DMS53 treated with DMSO at 0.1 percent for 48 hours (cell line): Measurements from ENCODE around the gene GRHL3.

Experiments
- DNase-seq: peaks from one replicate; lab custom pipeline; 2025; ENCODE audit not compliant: unreplicated experiment; lab: John Stamatoyannopoulos, UW

GRHL3 gene

DNA sequence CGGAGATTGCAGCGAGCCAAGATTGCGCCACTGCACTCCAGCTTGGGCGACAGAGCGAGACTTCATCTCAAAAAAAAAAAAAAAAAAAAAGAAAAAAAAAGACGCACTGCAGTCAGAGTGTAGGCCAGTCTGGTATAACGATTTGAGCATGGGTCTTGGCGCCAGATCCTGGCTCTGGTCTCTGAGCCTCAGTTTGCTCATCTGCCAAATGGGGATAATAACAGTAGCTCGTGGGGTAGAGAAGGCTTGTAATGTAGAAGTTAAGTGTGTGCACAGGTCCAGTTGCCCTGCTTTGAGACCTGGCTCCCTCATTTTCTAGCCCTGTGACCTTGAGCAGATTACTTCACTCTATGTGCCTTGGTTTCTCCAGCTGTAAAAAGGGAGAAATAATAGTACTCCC is 26.3 kb upstream of the GRHL3 start:
- DNase-seq, result no peak

DNA sequence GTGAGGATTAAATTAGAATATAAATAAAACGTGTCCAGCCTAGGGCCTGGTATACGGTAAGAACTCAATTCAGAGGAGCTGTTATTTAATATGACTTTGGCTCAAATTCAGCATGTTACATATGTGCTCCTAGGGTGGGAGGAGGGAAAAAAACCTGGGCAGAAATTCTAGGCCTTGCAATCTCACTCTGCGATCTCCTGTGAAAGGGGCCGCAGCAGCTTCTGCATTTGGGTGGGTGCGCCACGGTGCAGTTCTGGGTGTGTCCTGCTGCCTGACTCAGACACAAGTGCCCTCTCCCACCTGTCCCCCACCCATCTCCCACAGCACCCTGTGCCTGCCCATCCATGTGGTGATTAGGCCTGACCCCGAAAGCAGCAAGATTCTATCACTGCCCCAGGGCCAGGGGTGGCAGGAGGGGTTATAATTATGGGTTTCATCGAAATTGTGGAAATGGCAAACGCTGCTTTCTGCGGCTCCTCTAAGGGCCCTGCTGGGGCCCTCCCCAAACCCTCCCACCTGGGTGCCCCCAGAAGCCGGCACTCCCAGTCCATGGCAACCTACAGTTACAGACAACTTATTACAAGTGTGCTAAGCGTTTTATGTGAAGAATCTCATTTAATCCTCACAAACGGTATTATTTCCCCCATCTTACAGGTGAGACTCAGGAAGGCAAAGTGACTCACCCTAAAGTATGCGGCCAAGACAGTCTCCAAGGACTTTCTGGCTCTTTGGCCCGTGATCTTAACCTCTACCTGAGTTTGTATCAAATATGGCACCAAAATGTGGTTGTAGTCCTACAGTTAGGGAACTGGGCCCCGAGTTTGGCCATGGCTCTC is 25.5 kb upstream of the GRHL3 start:
- DNase-seq, result no peak

GRCh38 chr1:24294228-24294672 is 24.9 kb upstream of the GRHL3 start:
- no peak for DNase-seq

DNA sequence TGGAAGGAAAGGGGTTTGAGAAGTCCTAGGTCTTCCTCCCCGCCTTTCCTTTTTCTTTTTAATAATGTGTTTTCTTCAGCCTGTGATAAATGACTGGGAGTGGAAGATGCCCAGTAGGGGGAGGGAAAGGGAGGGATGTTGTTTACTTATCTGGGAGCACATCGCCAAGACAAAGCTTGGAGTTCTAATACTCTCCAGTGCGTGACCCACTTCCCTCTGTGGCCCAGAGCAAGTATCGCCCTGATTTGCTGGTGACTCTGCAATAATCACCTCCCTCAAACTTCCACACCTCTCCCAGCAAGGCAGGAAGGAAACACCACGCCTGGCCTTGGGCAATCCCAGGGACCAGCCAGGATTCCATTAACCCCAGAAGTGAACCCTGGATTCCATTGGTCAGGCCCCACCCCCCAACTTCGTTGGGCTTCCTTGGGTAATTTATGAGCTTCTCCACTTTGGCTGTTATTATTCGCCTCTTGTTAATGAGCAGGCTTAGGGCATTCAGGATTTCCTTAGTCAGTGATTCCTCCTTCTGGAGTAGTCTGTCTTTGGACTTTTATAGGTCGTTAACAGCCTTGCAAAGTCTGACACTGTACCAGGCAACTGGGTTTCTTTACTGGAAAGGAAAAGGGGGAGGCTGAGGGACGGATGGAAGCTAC is 24.3 kb upstream of the GRHL3 start:
- no peak for DNase-seq

DNA sequence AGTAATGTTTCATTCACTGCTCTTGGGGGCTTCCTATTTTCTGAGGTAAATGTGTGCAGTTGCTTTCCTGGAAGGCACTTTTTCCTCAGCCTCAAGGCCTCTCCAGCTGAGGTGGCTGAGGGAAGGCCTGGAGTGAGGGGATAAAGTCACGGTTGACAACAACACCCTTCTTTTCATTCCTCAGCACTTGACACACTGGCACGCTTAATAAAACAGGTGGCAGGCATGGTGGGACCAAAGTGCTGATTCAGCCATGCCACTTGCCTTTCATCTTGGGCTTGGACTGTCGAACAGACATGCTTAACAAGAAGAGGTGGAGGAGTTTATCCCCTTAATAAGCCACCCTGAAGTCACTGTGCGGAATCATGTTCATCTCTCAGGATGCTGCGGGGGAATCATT is 23.6 kb upstream of the GRHL3 start:
- DNase-seq, result no peak

GRCh38 chr1:24297187-24297851 is 21.8 kb upstream of the GRHL3 start:
- no peak for DNase-seq

GRCh38 chr1:24297852-24298232 is 21.3 kb upstream of the GRHL3 start:
- DNase-seq, result no peak

DNA sequence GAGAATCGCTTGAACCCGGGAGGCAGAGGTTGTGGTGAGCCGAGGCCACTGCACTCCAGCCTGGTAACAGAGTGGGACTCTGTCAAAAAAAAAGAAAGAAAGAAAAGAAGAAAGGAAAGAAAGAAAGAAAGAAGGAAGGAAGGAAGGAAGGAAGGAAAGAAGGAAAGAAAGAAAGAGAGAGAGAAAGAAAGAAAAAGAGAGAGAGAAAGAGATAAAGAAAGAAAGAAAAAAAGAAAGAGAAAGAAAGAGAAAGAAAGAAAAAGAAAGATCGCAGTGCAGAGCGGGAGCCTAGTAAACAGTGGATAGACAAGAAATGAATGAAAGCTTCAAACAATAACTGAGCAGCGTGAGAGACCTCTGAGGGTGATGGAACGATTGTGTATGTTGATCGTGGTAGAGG is 20.6 kb upstream of the GRHL3 start:
- DNase-seq, result no peak

DNA sequence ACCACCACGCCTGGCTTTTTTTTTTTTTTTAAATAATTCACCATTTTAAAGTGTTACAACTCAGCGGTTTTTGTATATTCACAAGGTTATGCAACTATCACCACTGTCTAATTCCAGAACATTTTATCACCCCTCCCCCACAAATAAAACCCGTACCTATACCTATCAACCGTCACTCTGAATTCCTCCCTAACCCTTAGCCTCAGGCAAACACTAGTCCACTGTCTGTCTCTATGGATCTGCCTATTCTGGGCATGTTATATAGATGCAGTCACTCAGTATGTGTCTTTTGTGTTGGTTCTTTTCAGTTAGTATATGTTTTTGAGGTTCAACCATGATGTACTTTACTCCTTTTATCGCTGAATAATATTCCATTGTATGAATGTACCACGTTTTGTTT is 19.3 kb upstream of the GRHL3 start:
- DNase-seq, result no peak

GRCh38 chr1:24300971-24301784 is 18.0 kb upstream of the GRHL3 start:
- no peak for DNase-seq

DNA sequence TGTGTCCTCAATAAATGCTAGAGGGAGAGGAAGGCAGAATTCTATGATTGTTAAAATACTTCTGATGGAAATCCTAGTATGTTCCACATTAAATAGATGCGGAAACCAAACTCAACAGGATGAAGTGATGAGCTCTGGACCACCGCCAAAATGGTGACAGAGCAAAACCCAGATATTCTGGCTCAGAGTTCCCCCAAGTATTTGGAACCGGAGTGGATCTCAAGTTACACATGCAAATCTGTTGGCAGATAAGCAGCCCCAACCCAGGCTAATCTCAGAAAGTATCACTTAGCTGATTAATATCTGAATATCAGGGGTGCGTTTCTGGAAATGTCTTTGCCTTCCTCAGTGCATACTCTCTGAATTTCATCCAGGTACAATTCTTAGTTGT is 17.4 kb upstream of the GRHL3 start:
- DNase-seq, result no peak

DNA sequence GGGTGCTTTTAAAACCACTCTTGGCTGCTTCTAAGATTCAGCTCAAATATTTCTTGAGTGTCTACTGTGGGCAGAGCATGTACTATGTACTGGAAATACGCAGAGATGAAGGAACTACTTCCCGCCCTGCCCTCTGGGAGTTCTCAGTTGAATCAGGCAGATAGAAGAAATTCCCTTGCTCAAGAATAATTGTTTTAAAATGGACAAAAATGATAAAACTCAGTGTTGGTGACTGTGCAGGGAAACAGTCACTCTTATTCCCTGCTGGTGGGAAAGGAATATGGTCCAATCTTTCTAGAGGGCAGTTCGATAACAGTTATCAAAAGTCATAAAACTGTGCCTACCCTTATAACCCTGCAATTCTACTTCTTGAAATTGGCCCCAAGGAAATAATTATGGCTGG is 16.9 kb upstream of the GRHL3 start:
- DNase-seq, result no peak

DNA sequence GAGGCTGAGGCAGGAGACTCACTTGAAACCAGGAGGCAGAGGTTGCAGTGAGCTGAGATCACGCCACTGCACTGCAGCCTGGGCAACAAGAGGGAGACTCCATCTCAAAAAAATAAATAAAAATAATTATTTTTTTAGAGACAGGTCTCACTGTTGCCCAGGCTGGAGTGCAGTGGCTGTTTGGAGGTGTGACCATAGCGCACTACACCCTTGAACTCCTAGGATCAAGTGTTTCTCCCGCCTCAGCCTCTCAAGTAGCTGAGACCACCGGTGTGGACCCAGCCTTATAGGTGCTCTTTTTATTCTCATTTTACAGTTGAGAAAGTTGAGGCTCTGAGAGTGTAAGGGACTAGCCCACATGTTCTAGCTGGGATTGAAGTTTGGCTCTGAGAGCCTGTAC is 15.6 kb upstream of the GRHL3 start:
- DNase-seq, result no peak

- DNase-seq, result no peak
Observed at GRCh38 chr1:24304763-24305162, 14.4 kb upstream of the GRHL3 start.

- no peak for DNase-seq
Observed at GRCh38 chr1:24308365-24309015, 10.7 kb upstream of the GRHL3 start.

DNA sequence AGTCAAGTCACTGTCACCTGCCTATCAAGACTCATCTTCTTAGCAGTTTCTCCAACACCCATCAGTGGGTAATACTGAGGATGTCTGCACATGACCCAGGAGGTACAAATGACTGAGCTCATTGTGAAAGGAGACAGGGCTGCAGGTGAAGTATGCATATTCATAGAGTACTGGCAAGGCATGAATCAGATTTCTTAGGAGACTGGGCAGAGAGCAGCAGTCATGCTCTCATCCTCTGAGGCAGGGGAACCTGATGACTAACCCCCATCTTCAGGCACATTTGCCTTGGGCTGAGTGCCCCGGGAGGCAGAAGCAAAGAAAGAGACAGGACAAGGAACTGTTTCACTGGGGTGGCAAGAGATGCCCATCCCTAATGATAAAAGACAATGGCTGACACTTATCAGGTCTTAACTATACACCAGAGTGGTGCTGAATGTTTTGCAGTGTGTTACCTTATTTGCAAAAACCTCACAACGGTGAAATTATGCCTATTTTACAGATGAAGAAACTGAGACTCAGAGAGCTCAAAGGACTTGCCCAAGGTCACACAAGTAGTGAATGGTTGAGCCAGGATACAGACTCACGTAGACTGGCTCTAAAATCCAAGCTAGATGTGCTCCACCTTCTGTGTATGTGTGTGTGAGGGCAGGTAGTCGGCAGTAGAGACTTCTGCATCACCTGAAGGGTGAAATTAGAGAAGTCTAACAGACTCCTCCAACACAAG is 9.2 kb upstream of the GRHL3 start:
- no peak for DNase-seq

GRCh38 chr1:24311234-24311633 is 7.9 kb upstream of the GRHL3 start:
- no peak for DNase-seq

- no peak for DNase-seq
Observed at GRCh38 chr1:24311741-24312140, 7.4 kb upstream of the GRHL3 start.

GRCh38 chr1:24315391-24315790 is 3.8 kb upstream of the GRHL3 start:
- no peak for DNase-seq

DNA sequence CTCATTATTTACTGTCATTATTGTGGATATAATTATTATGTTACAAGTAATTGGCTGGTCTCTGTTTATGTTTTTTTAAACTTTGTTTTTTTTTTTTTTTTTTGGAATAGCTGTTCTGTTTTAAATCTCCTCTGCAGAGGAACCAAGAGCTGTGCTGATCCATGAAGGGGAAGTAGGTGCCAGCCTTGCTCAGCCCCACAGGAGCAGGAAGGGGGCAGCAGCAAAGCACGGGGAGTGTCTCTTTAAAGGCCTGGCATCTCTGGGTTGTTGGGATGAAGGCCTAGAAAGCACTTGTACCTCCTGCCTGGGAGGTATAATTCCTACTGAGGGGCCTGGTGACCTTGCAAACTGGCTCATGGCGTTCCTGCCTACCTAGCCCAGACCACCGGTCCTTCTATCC is 2.5 kb upstream of the GRHL3 start:
- no peak for DNase-seq
